BJ (cell line): ENCODE results near the gene OLAH. TPM values are rescaled to one million over a fixed set of nuclear protein-coding genes. Genes with fewer than 3 reads are reported as not detected.

Experiments used
- CTCF ChIA-PET: fragments of 350-600 bp; formaldehyde crosslinking; extraction: SDS; loops from one replicate; lab custom pipeline; 2021; ENCODE audit warnings: antibody characterized with exemption, inconsistent platforms; lab: Yijun Ruan, JAX
- POLR2A ChIA-PET: fragments of 300-600 bp; sonication (Branson Sonifier 250); formaldehyde crosslinking; extraction: SDS; loops from one replicate; lab custom pipeline; 2021; ENCODE audit warnings: antibody characterized with exemption; lab: Charles Lee
- DNase-seq: peaks from one replicate; pipeline ENCODE4 v3.0.0-alpha.2; 2011; ENCODE audit warnings: low read depth
- H3K27me3 ChIP-seq: 2 replicates; pipeline ENCODE4 v1.6.0; 2011; ENCODE audit warnings: low read length; ENCODE audit not compliant: control insufficient read depth, insufficient read depth
- H3K36me3 ChIP-seq: 2 replicates; pipeline ENCODE4 v1.5.1; 2011; ENCODE audit warnings: low read length; ENCODE audit not compliant: control insufficient read depth, insufficient read depth
- H3K4me3 ChIP-seq: 2 replicates; pipeline ENCODE4 v1.5.1; 2011; ENCODE audit warnings: low read depth, mild to moderate bottlenecking, control low read depth, low read length
- CTCF ChIP-seq: IDR thresholded peaks from 2 replicates; pipeline ENCODE4 v1.5.1; 2011; ENCODE audit warnings: low read depth, mild to moderate bottlenecking, control low read depth, inconsistent platforms, low read length, moderate library complexity; ENCODE audit not compliant: insufficient read depth
- polyA plus RNA-seq: library from polyadenylated mRNA; depleted of rRNA; stranded (reverse); fragments of >200 nt; gene quantifications from 2 replicates; pipeline ENCODE4 v1.2.3, GENCODE V29; 2011

Gene OLAH
- polyA plus RNA-seq, 1 experiment = 0.29 TPM

- no peak overlapping the region for H3K4me3 ChIP-seq
- ChIA-PET POLR2A (no interaction called here), CTCF (no interaction called here)
- peaks cover 8% of the 10 kb centered on the region for H3K27me3 ChIP-seq
- DNase-seq = no peak
- no peak for TF ChIP-seq CTCF
- no peaks in the 10 kb centered on the region for H3K36me3 ChIP-seq
Measured at GRCh38 chr10:15027741-15028140, 16.0 kb upstream of the OLAH start.

GRCh38 chr10:15035385-15036301 is 8.1 kb upstream of the OLAH start:
- DNase-seq = no peak
- Histone ChIP-seq H3K36me3 (no peaks in the 10 kb centered on the region), H3K27me3 (peaks cover 5% of the 10 kb centered on the region), H3K4me3 (no peak overlapping the region)
- no peak for TF ChIP-seq CTCF
- CTCF ChIA-PET = interaction anchor here (0.6 kb wide), 1 partner anchor 160 kb away, joined by 3 read pairs; no protein-coding TSS in a partner anchor
- POLR2A ChIA-PET = no interaction called here

GRCh38 chr10:15037691-15038090 is 6.1 kb upstream of the OLAH start:
- no peak for DNase-seq
- TF ChIP-seq CTCF = no peak
- ChIA-PET POLR2A (no interaction called here), CTCF (interaction anchor here (0.6 to 0.8 kb wide), 2 partner anchors 11 to 104 kb away, joined by 3 to 4 read pairs; no protein-coding TSS in a partner anchor)
- no peaks in the 10 kb centered on the region for H3K36me3 ChIP-seq
- H3K4me3 ChIP-seq = no peak overlapping the region
- peaks cover 3% of the 10 kb centered on the region for H3K27me3 ChIP-seq

GRCh38 chr10:15038416-15038815 is 5.3 kb upstream of the OLAH start:
- peaks cover 3% of the 10 kb centered on the region for H3K27me3 ChIP-seq
- H3K36me3 ChIP-seq = no peaks in the 10 kb centered on the region
- no peak for DNase-seq
- CTCF ChIA-PET = no interaction called here
- POLR2A ChIA-PET = no interaction called here
- no peak overlapping the region for H3K4me3 ChIP-seq
- no peak for TF ChIP-seq CTCF

GRCh38 chr10:15045380-15045779 is 1.6 kb downstream of the OLAH start:
- TF ChIP-seq CTCF = no peak
- DNase-seq = no peak
- Histone ChIP-seq H3K36me3 (no peaks in the 10 kb centered on the region), H3K27me3 (no peaks in the 10 kb centered on the region), H3K4me3 (no peak overlapping the region)
- ChIA-PET CTCF (no interaction called here), POLR2A (no interaction called here)
